ENCODE results near the gene BCAP31. TPM values are rescaled to one million over a fixed set of nuclear protein-coding genes. Genes with fewer than 3 reads are reported as not detected.

The BCAP31 gene
- total RNA-seq, 1 experiment from 2014 or later = 138 TPM

- no peaks in the 10 kb centered on the region for H4K20me1 ChIP-seq (ENCODE audit: control insufficient read depth, insufficient read depth, insufficient read length)
- H3K4me3 Mint-ChIP-seq = no peak overlapping the region
- no peak overlapping the region for H3K14ac ChIP-seq (ENCODE audit: insufficient read depth, low read length)
- no peak overlapping the region for H2BK15ac ChIP-seq (ENCODE audit: low read depth, low read length)
- no peak overlapping the region for H3K27ac Mint-ChIP-seq
- H3K4me1 ChIP-seq (ENCODE audit: insufficient read depth, low read length) = no peaks in the 10 kb centered on the region
- no peaks in the 10 kb centered on the region for H3K79me2 ChIP-seq (ENCODE audit: insufficient read depth, low read length)
- no peak for DNase-seq
- no peak overlapping the region for H2AK5ac ChIP-seq (ENCODE audit: insufficient read length, low read length)
- peaks cover 26 to 59% (median 46%) of the 10 kb centered on the region in 3 experiments for H3K36me3 Mint-ChIP-seq (ENCODE audit: insufficient read depth in 1 of 3, low read depth in 3 of 3)
- no peak overlapping the region for H3K4me2 ChIP-seq (ENCODE audit: insufficient read depth, insufficient read length, low read length)
- H4K91ac ChIP-seq (ENCODE audit: insufficient read length, low read depth, low read length) = no peak overlapping the region
- H3K4me1 Mint-ChIP-seq = no peaks in the 10 kb centered on the region; a peak in 1 of 4 replicates
- no CpG with 5 or more reads among the region's 12 CpGs for WGBS (ENCODE audit: extremely low coverage, insufficient read length, low lambda C conversion rate)
- H3K79me1 ChIP-seq (ENCODE audit: insufficient read depth, low read depth, low read length, poor library complexity, severe bottlenecking) = no peaks in the 10 kb centered on the region
- H3K9me3 Mint-ChIP-seq = peaks cover 64 to 80% of the 10 kb centered on the region in 2 experiments
- no peak overlapping the region for H4K5ac ChIP-seq (ENCODE audit: insufficient read length, low read depth, low read length)
- no peak overlapping the region for H3K18ac ChIP-seq (ENCODE audit: insufficient read length, low read depth, low read length)
- no peak overlapping the region for H2BK120ac ChIP-seq (ENCODE audit: low read depth, low read length, poor library complexity, severe bottlenecking)
- no peak overlapping the region for H3T11ph ChIP-seq (ENCODE audit: low read length)
- H3K9ac ChIP-seq (ENCODE audit: extremely low read depth, insufficient read length, low read length) = no peak overlapping the region
- H2BK12ac ChIP-seq (ENCODE audit: insufficient read length, low read depth, low read length) = no peak overlapping the region
- no peaks in the 10 kb centered on the region for H3K23me2 ChIP-seq (ENCODE audit: insufficient read length, low read depth, low read length, poor library complexity, severe bottlenecking)
- H2BK5ac ChIP-seq (ENCODE audit: insufficient read length, low read length) = no peak overlapping the region
- H3K23ac ChIP-seq (ENCODE audit: insufficient read length, low read depth, low read length) = no peak overlapping the region
- no peaks in the 10 kb centered on the region for H3K9me3 ChIP-seq (ENCODE audit: control insufficient read depth, low read depth, low read length)
- peaks cover 1% of the 10 kb centered on the region for H3K27me3 Mint-ChIP-seq (ENCODE audit: low read depth)
- no peak overlapping the region for H3K56ac ChIP-seq (ENCODE audit: insufficient read length, low read depth, low read length)
- no peak overlapping the region for H2AFZ ChIP-seq (ENCODE audit: low read length)
- no peak overlapping the region for H3K4ac ChIP-seq (ENCODE audit: low read depth, low read length)
- H3K27ac ChIP-seq (ENCODE audit: insufficient read length, low read depth, low read length) = no peak overlapping the region
- no peaks in the 10 kb centered on the region for H3K27me3 ChIP-seq (ENCODE audit: insufficient read depth, low read length)
- H2BK20ac ChIP-seq (ENCODE audit: low read depth, low read length, poor library complexity, severe bottlenecking) = no peak overlapping the region
- no peak for TF ChIP-seq CTCF (conservative IDR thresholded peaks at IDR 0.05)
- H4K8ac ChIP-seq (replicated peaks; ENCODE audit: insufficient read length, low read depth, low read length) = no peak overlapping the region
Measured at GRCh38 chrX:153701706-153702105, 22.5 kb downstream of the BCAP31 start.
